CD4-positive, alpha-beta T cell treated with Interleukin-12 subunit alpha and Interleukin-12 subunit beta, for 1 hour (primary cell): ENCODE measurements around the gene MRAP.

Experiments used
- DNase-seq: peaks from one replicate; pipeline ENCODE4 v3.0.0-alpha.2; 2020

Gene MRAP

GRCh38 chr21:32325706-32326105 lies 27.1 kb downstream of the MRAP start:
- no peak for DNase-seq

- DNase-seq: no peak
Measured at GRCh38 chr21:32328595-32328994, 29.9 kb downstream of the MRAP start.

GRCh38 chr21:32329331-32329730 lies 30.7 kb downstream of the MRAP start:
- DNase-seq: no peak

- no peak for DNase-seq
Measured at GRCh38 chr21:32329776-32330175, 31.1 kb downstream of the MRAP start.

DNA sequence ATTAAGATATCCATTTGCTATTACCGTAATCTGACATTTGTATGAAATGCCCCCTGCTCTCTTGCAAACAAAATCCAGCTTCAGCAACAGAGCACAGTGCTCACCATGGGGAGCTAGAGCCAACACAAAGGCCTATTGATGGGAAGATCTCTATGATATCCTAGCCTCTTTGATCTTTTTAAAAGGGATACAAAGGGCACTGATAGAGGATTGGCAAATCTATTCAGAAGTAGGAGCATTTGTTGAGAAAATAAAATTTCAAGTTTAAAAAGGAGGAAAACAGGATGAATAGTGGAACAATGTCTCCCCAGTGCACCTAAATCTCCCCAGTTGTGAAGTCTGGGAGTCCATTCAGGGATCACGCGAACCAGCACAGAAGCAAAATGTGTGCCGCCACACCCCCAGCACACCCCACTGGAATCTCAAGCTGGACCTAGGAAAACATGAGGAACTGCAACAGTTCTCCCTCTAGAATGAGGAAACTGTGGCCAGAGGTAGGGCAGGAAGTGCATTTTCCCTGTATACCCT lies 32.2 kb downstream of the MRAP start:
- no peak for DNase-seq

GRCh38 chr21:32331444-32332305 lies 33.0 kb downstream of the MRAP start:
- no peak for DNase-seq

DNA sequence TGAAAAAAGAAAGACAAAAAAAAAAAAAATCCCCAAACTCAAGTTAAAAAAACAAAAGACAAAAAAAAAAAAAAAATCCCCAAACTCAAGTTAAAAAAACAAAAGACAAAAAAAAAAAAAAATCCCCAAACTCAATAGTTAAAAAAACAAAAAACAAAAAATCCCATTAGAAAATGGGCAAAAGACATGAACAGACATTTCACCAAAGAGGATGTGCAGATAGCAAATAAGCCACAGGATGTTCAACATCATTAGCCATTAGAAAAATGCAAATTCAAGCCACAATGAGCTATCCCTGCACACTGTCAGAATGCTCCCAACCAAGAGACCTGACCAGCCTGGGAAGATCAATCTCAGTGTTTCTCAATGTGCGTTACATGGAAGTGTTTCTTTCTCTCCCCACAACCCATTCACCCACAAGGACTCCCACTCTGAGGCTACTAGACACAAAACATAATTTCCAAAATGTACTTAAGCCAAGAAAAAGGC lies 33.9 kb downstream of the MRAP start:
- DNase-seq: no peak

- no peak for DNase-seq
Measured at GRCh38 chr21:32333953-32334673, 35.5 kb downstream of the MRAP start.

DNA sequence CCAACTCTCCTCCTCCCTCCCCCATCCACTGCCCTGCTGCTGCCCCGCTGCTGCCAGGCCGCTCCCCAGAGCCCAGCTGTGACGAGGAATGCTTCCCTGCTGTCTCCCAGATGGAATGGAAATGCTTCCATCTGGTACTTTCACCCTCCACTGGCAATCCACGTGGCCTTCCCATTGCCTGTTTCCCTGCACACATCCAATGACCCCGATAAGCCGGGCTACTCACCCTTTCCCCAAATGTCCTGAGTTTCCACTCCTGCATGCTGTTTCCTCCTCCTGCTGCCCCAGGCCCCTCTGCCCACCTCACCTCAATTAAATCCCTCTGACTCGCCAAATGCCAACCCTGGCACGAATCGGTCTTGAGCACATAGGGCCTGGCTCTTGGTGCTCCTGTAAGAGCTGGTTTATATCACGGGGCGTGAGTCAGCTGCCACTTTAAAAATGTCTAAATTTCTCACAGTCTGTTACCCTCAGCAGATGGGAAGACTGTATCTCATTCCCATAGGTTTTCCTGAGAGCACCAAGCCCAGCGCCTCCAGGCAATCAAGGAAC lies 36.4 kb downstream of the MRAP start:
- no peak for DNase-seq

DNA sequence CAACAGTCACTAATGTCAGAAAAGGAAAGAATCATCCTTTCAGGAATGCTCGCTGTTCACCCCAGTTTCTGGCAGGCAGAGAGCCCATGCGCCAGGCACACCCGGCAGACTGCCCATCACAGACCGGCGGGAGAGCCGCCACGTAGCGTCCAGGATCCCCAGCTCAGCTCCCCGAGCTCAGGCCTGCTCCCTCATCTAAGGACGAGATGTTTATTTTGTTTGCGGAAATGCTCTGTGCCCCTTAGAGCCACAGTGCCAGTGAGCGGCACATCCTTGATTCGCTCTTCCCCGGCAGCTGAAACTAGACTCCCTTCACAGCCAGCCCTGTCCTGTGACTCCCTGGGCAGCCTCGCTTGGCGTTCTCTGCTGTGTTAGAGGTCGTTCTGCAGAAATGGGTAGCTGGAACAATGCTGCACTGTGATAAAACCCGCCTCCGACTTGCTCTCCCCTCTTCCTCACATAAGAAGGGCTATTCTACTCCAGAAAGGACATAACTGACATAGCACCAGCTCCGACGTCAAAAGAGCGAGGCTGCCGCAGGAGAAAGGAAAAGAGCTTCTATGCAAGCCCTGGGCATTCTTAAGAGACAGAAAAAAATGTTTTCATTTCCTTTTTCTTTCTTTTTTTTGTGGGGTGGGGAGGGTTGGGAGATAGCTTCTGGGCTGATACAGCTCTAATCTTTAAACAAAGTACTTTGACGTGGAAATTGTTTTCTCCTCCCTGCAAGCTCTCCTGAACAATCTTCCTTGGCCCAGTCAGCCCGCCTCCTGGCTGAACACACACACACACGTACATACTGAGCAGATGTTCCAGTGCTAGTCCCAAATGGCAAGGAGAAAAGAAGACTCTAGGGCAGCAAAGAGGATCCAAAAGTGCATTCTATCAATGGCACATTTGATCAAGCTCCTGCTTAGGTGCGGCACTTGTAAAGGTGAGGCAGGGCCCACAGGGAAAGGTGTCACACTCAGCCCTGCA lies 37.2 kb downstream of the MRAP start:
- no peak for DNase-seq

DNA sequence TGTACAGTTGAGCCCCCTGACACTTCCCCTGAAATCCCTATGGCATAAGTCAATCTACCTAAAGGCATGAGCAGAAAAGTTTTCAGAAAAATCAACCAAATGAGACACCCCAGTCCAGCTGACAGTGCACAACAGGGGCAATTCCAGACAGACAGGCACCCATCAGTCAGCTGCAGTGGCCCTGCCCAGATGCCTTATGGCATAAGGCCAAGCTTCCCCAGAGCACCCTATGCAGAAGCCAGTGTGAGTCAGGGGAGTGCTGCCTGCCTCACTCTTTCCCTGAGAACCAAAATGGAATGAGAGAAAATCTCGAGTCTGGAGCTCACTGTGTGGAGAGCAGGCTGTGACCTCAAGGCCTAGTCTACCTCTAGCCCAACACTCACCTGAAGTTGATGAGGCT lies 38.1 kb downstream of the MRAP start:
- no peak for DNase-seq

DNA sequence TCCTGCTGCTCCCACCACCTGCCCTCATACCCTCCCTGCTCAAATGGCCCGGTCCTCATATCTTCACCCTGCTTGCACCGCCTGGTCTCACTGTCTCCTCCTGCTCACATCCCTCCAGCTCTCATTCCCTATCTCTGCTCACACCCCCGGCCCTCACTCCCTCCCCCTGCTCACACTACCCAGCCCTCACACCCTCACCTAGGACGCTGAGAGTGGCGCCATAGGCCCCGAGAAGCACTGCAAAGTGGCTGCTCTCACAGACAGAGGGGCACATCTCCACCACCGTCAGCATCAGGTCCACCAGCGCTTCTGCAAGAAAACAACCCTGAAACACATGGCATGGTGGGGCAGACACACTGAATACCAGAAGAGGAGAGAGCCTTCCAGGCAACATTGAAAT lies 38.6 kb downstream of the MRAP start:
- DNase-seq: no peak

DNA sequence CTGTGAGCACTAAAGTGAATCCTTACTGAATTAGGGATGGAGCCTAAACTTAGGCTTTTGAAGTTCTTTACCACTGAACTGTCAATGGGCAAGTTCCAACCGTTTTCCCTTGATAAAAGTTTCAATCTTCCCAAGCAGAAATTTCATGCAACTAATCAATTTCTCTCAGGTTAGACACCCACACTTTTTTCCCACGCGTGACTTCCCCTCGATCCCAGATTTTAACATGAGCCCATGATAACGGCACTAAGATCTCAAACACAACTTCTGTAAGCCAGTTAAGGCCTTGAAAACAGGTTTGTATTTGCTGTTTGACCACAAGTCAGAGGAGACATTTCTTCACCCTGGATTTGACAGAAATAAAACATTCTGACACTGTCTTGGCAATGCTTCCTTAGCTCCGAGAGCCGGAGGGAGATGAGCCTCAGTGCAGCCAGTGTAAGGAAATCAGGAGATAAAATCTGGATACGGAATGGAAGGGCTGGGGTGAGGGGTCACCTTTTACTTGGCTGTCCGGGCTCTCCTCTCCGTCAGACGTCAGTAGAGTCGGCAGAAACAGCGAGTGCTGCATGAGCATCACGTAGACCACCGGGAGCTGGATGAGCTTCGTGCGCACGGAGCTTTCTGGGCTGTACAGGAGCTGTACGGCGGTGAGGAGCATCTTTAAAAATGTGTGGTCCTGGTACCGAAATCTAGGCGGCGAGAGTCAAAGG lies 39.7 kb downstream of the MRAP start:
- no peak for DNase-seq

DNA sequence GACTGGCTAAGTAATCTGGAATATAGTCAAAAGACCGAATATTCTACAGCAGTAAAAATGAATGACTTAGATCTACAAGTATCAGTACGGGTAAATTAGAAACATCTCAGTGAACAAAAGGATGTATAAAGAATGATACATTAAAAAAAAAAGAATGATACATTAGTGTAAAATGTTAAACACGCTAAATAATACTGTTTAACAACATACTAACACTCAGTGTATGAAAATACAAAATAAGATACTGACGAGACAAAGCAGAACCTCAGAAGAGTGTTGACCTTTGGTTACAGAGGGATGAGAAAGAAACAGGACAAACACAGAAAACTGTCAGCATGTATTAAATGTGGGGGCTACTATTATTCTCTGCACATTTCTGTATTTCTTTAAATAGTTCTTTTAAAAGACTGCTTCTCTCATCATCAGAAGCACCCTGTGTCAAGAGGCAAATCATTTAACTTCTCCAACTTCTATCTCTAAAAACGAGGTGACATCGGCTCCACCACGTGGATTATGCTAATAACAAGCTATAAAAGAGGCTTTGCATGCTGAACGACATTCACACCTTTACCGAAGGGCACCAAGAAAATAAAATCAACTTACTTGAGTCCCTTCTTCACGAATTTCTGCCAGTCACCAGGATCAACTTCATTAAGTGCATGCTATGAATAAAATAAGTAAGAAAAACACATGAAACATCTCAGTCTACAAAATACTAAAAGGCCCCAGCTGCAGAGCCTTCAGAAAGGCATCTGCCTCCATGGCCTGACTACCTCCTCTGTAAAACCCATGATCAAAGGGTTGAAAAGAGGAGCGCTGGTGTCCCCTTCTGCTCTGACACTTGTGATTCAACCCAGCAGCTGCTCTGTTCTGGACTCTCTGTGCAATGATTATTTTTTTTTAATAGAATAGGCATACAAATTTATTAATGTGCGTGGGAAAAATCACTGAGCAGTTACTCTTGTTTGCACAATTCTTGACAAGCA lies 42.5 kb downstream of the MRAP start:
- no peak for DNase-seq

DNA sequence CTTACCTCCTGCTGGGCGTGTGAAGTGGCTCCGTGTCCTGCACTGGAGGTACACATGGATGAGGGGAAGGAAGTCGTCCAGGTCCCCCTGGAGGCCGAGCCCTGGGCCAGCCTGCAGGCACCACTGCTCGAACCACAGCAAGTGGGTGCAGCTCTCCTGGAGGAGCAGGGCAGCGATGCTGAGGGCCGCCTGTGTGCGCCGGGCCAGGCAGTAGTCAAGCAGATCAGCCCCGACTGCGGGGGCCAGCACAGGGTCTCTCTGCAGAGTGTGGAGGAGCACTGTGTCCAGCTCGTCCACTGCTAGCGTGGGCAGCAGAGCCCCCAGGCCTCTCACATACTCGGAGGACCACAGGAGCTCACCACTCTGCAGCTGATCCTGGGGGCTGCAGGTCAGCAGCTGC lies 48.3 kb downstream of the MRAP start:
- no peak for DNase-seq

- no peak for DNase-seq
Measured at GRCh38 chr21:32347351-32347750, 48.7 kb downstream of the MRAP start.

GRCh38 chr21:32347977-32348376 lies 49.3 kb downstream of the MRAP start:
- no peak for DNase-seq

DNA sequence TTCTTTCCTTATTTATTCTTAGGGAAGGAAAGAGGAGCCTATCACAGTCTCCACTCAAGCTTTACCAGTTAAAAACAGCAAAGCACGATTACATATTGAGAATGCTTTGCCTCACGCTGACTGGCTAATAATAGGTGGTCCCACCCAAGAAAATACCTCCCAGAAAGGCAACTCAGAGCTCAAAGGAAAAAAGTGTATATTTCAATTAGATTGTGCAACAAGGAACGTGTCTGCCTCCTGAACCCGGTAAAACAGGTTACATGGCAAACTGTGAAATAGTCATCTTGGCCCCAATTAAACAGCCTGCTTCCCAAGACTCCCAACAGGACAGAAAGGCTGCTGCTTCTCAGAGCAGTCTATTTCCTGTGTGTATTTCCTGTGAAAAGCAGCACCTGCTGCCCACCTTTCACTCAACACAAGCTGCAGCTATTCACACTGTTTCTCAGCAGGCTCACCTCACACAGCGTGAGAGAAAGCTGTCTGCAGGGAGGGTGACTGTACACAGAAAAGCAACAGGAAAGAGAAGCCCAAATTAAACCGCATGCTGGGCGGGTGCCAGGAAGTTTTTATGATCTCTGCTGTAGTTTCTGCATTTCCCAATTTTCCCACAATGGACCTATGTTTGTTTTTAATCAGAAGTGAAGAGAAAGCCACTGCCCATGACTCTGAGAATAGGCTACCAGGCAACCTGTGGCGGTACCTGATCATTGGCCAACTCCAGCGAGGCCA lies 50.1 kb downstream of the MRAP start:
- DNase-seq: no peak

DNA sequence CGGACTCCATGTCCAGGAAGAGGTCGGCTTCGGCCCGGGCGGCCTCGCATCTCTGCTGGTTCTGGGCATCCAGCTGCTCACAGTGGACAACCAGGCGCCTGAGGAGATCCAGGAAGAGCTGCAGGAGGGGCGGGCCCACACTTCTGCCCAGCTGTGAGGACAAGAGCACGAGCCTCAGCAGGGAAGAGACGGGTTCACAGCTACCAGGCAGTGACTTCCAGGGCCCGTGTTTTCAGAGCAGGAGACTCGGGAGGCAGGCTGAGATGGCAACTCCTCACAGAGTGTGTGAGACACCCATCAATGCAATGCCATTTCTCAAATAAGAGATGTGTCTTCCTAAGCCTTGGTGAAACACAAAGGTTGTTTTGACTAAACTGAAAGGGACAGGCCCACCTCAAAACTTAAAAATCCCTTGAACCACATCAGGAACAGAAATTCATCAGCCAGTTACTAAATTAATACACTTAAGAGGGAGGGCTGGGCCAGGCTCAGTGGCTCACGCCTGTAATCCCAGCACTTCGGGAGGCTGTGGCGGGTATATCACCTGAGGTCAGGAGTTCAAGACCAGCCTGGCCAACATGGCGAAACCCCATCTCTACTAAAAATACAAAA lies 50.8 kb downstream of the MRAP start:
- DNase-seq: no peak
